IPS-20b (cell line): ENCODE data around the gene TSSK3.
"Not testable (repeated sequence)": the region's sequence is repeated elsewhere in the genome, so short reads cannot be mapped to it uniquely, and the experiment has no call there.

Experiments used
- H3K27ac ChIP-seq: one replicate; pipeline ENCODE4 v1.5.1; 2013; ENCODE audit warnings: low read length
- H3K27me3 ChIP-seq: 2 replicates; pipeline ENCODE4 v1.6.1; 2013; ENCODE audit warnings: mild to moderate bottlenecking, low read length, inconsistent platforms; ENCODE audit not compliant: insufficient read depth
- H3K36me3 ChIP-seq: 2 replicates; pipeline ENCODE4 v1.6.1; 2013; ENCODE audit warnings: low read depth, mild to moderate bottlenecking, inconsistent platforms, low read length, moderate library complexity; ENCODE audit not compliant: insufficient read depth
- H3K4me1 ChIP-seq: 2 replicates; pipeline ENCODE4 v1.6.1; 2013; ENCODE audit warnings: mild to moderate bottlenecking, control low read depth, inconsistent platforms, low read length, moderate library complexity; ENCODE audit not compliant: insufficient read depth
- H3K4me3 ChIP-seq: 2 replicates; pipeline ENCODE4 v1.5.1; 2013; ENCODE audit warnings: mild to moderate bottlenecking, low read length, inconsistent platforms
- H3K9ac ChIP-seq: 2 replicates; pipeline ENCODE4 v1.6.1; 2013; ENCODE audit warnings: low read depth, mild to moderate bottlenecking, inconsistent platforms, low read length, moderate library complexity
- H3K9me3 ChIP-seq: 2 replicates; pipeline ENCODE4 v1.6.1; 2013; ENCODE audit warnings: mild to moderate bottlenecking, low read depth, low read length, inconsistent platforms; ENCODE audit not compliant: insufficient read depth

The TSSK3 gene

DNA sequence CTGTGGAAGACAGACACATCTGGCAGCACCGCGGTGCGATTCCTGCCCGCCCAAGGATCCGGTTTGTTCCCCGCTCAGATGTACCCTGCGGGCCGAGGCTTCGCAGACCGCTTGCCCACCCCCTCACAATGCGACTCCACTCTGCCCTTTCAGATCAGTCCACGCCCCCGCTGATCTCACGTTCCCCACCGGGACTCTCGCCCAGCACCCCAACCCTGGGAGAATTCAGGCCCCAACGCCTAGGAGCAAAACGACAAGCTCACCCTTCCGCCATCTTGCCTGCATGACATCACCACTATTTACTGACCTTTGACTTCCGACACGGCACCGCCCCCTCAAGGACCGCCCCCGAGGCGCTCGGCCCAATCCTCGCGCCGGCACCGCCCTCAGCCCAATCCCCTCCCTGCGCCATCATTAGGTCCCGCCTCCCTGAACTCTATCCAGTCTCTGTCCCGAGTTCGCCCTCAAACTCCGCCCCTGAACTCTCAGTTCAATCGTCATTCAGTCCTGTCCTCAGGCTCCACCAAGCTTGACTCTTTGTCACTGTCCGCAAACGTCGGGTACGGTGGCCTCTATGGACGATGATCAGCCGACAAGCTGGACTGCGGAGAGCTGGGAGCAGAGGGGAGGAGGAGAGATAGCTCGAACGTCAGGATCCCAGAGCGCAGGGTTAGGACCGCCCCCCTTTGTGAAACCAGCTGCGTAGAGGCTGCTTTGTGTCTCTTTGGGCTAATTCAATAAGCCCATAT is 32.0 kb downstream of the TSSK3 start, which contains the start of gene BSDC1:
TSS of gene BSDC1 (minus strand) at position 301 of the 749 bp plus-strand sequence. CDS start at position 274, 27 bp downstream.
- H3K36me3 ChIP-seq = peaks cover 36% of the 10 kb centered on the region
- no peaks in the 10 kb centered on the region for H3K9me3 ChIP-seq
- H3K27ac ChIP-seq = peak within 1 kb of the TSS; percentile 53
- H3K4me3 ChIP-seq = peak within 1 kb of the TSS; percentile 97
- H3K9ac ChIP-seq = peak within 1 kb of the TSS; percentile 94
- peaks cover 6% of the 10 kb centered on the region for H3K4me1 ChIP-seq
- H3K27me3 ChIP-seq = no peaks in the 10 kb centered on the region

DNA sequence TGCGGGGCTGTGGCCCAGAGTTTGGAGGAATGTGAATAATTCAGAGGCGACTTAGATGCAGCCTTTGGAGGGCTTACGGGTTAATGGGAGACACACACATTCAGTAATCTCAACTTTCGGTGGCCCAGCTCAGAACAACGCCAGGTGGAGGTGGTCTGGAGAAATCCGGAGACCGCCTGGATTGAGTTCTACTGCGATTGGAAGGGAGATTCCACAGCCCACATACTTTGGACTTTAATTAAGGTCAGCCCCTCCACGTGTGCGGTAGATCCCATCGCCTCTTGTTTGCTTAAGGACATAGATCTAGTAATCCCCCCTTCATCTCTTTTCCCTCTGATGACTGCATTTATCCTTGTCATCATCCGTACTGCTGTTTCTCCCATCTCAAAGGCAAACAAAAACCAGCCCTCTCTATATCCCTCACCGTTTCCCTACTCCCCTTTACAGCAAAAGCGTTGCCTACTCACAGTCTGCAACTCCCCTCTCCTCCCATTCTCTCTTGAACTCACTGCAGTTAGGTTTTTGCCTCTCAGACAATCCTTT is 32.6 kb downstream of the TSSK3 start:
- Histone ChIP-seq H3K9me3 (no peaks in the 10 kb centered on the region), H3K27ac (peak overlapping the region; percentile 53), H3K36me3 (peaks cover 31% of the 10 kb centered on the region), H3K27me3 (no peaks in the 10 kb centered on the region), H3K9ac (peak overlapping the region; percentile 94), H3K4me3 (peak overlapping the region; percentile 97), H3K4me1 (peaks cover 6% of the 10 kb centered on the region)

GRCh38 chr1:32396524-32396923 is 34.2 kb downstream of the TSSK3 start:
- not testable (repeated sequence) for H3K4me1 ChIP-seq, H3K4me3 ChIP-seq, H3K27ac ChIP-seq, H3K9ac ChIP-seq, H3K9me3 ChIP-seq, H3K27me3 ChIP-seq
- H3K36me3 ChIP-seq = peaks cover 15% of the 10 kb centered on the region

DNA sequence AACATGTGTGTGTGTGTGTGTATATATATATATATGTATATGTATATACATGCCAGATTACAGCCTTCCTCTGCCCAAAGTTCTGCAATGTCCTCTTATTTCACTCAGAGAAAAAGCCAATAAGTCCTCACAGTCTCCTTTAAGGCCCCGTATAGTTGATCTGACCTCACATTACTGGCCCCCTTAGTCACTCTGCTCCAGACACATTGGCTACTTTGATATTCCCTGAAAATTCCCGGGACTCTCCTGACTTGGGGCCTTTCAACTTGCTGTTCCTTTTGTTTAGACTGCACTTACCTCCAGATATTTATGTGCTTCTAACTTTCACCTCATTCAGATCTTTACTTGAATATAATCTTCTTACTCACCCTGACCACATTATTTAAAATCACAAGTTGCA is 36.1 kb downstream of the TSSK3 start:
- Histone ChIP-seq H3K36me3 (no peaks in the 10 kb centered on the region), H3K4me1 (peaks cover 3% of the 10 kb centered on the region), H3K27ac (no peak overlapping the region), H3K27me3 (no peaks in the 10 kb centered on the region), H3K4me3 (no peak overlapping the region), H3K9me3 (no peaks in the 10 kb centered on the region), H3K9ac (no peak overlapping the region)

DNA sequence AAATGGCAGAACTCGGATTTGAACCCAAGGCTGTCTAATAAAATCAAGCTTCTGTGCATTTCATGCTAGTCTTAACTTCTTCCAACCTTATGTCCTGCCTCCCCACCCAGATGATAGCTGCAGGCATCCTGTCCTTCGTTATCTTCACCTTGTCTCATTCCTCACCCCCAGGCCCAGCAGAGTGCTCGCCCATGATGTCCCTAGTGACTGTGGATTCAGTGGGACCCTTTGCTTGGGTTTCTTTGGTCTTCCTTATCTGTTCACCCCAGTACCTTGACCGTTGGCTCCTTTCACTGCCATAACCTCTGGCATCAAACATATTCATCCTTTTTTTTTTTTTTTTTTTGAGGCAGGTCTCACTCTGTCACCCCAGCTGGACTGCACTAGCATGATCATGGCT is 37.5 kb downstream of the TSSK3 start:
- Histone ChIP-seq H3K4me3 (no peak overlapping the region), H3K9ac (no peak overlapping the region), H3K27me3 (no peaks in the 10 kb centered on the region), H3K27ac (no peak overlapping the region), H3K9me3 (no peaks in the 10 kb centered on the region), H3K4me1 (no peaks in the 10 kb centered on the region), H3K36me3 (no peaks in the 10 kb centered on the region)

DNA sequence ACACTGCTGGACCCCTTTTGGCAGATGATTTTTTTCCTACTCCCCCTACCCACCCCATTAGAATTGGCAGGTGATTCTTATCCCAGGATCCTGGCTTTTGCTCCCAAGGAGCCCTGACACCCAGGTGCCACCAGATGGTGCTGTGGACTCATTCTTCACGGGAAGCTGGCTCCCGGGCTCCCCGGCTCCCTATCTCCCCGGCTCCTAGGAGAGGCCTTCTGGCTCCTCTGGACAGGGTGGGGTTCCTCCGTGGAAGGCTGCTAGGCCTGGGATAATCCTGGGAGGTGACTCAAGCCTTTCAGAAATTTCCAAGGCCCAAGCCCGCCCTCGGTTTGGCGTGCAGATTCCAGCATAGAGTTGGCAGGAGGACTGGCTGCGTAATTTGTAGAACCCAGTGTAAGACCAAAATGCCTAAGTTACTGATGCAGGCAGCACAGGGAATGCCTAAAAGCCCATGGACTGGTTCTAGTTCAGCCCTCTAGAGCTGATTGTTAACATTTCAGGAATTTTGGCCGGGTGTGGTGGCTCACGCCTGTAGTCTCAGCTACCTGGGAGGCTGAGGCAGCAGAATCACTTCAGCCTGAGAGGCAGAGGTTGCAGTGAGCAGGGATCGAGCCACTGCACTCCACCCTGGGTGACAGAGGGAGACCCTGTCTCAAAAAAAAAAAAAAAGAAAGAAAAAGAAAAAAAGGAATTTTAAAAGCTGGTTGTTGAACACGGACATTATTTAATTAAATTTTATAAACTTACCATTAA is 38.7 kb downstream of the TSSK3 start:
- Histone ChIP-seq H3K27ac (no peak overlapping the region), H3K4me1 (no peaks in the 10 kb centered on the region), H3K9me3 (no peaks in the 10 kb centered on the region), H3K9ac (peak overlapping the region; percentile 8; the same call in 1 of the 2 replicates), H3K4me3 (no peak overlapping the region), H3K36me3 (no peaks in the 10 kb centered on the region), H3K27me3 (no peaks in the 10 kb centered on the region)

GRCh38 chr1:32404946-32405345 is 42.6 kb downstream of the TSSK3 start:
- H3K4me1 ChIP-seq = no peaks in the 10 kb centered on the region
- H3K27ac ChIP-seq = no peak overlapping the region
- no peaks in the 10 kb centered on the region for H3K27me3 ChIP-seq
- no peak overlapping the region for H3K9ac ChIP-seq
- no peak overlapping the region for H3K4me3 ChIP-seq
- H3K36me3 ChIP-seq = no peaks in the 10 kb centered on the region
- no peaks in the 10 kb centered on the region; the same call in 1 of the 2 replicates for H3K9me3 ChIP-seq

DNA sequence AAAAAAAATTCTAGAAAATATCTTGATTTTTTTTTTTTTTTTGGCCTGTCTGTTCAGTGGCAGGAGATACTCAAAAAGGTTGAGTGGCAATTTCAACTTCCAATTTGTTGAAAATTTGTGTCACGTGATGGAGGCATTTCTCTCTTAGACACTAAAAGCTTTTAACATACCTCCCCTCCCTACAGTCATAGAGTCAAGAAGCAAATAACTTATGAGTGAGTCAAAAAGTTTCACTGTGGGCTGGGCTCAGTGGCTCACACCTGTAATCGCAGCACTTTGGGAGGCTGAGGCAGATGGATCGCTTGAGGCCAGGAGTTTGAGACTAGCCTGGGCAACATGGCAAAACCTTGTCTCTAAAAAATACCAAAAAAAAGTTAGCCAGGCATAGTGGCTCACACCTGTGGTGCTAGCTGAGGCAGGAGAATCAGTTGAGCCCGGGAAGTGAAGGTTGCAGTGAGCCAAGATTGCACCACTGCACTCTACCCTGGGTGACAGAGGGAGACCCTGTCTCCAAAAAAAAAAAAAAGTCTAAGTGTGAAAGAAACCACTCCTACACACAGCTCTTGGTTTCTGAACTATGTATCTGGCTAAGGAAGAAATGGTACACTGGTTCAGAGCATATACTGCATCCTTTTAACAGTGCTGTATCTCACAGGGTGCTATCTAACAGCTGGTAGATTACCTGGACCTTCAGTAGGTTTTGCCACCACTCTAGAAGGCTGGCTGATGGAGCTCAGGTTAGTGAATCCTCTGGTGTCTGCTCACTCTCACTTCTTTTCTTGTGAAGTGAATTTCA is 43.5 kb downstream of the TSSK3 start:
- Histone ChIP-seq H3K36me3 (no peaks in the 10 kb centered on the region), H3K27ac (no peak overlapping the region), H3K9me3 (no peaks in the 10 kb centered on the region; the same call in 1 of the 2 replicates), H3K4me1 (no peaks in the 10 kb centered on the region), H3K4me3 (no peak overlapping the region), H3K9ac (no peak overlapping the region), H3K27me3 (no peaks in the 10 kb centered on the region)

DNA sequence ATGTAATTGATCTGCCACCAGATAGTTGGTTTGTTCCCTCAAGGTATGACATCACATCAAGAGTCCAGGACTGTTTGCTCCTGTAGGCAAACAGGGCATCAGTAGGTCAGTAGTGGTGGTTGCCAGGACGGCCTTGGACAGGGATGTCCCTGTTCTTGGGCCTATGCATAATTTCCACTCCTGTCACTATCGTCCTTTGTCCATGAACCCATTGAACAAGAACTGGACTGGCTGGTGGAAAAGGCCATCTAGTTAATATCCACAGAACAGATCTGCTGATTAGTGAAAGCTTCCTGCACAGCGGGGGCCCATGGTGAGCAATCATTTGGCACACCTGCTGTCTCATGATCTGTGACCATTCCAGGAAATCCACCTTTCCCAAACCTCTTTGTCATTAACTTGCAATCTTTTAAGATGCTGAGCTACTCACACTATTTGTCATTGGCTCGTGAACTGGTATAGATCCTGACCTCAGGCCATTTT is 44.3 kb downstream of the TSSK3 start:
- Histone ChIP-seq H3K36me3 (no peaks in the 10 kb centered on the region), H3K4me3 (no peak overlapping the region), H3K4me1 (no peaks in the 10 kb centered on the region), H3K9ac (no peak overlapping the region), H3K27me3 (no peaks in the 10 kb centered on the region), H3K9me3 (no peaks in the 10 kb centered on the region; the same call in 1 of the 2 replicates), H3K27ac (no peak overlapping the region)

DNA sequence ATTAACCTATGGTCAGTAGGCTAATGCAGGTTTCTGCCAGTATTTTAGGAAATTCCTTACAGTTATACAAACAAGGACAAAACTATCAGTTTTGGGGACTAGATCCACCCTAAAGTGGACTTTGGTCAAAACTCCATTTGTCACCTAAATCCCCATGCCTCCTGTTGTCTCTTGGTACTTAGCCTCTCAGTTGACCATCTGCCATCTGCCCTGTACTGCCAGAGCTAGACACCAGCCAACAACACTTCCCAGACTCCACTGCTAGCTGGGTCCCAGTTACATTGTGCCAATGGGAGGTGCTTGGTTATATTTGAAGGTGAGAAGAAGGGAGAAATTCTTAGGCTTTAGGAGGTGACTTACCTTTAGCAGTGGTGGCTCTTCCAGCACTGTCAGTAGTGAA is 48.9 kb downstream of the TSSK3 start:
- Histone ChIP-seq H3K4me1 (no peaks in the 10 kb centered on the region), H3K27ac (no peak overlapping the region), H3K27me3 (no peaks in the 10 kb centered on the region), H3K9me3 (peaks cover 28% of the 10 kb centered on the region), H3K4me3 (no peak overlapping the region), H3K9ac (no peak overlapping the region), H3K36me3 (no peaks in the 10 kb centered on the region)

GRCh38 chr1:32413507-32414185 is 51.3 kb downstream of the TSSK3 start:
- Histone ChIP-seq H3K36me3 (no peaks in the 10 kb centered on the region), H3K4me3 (no peak overlapping the region), H3K4me1 (no peaks in the 10 kb centered on the region), H3K27me3 (no peaks in the 10 kb centered on the region), H3K27ac (no peak overlapping the region), H3K9ac (no peak overlapping the region), H3K9me3 (peaks cover 28% of the 10 kb centered on the region)
